ENCODE results near the gene REPIN1. TPM values are rescaled to one million over a fixed set of nuclear protein-coding genes. Genes with fewer than 3 reads are reported as not detected.
A peak's percentile ranks its signal among the peaks of the same experiment; 100 is the strongest.

Gene REPIN1
- total and polyA plus RNA-seq, 9 donors: 39.5 to 88.6 (median 75.9) TPM

DNA sequence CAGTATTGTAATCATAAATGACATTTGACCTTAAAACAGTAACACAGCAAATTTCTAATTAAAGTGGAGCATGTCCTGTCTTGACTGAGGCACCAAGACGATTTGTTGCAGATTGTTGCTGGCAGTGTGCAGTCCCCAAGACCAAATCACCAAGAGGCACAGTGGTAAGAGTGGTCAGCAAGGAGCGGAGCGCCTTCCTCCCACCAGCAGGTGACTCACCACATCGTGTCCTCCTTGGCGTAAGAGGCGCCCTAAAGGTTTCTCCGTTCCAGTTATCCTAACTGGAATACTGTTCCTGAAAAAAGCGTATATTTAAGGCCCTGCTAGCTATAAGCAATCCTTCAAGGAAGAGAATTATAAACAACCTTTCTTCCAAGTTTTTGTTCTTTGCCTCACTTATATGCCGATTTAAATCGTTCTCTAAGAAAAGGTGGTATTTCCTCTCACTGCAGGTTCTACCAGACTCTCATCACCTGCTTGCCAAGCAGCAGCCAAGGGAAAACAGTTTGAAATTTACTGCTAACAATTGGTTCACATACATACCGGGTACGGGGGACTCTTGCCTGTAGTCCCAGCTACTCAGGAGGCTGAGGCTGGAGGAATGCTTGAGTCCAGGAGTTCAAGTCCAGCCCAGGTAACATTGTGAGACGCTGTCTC, 10.7 kb upstream of the REPIN1 start:
- H3K27ac ChIP-seq (ENCODE audit: low read length): no peak overlapping the region
- DNase-seq: no peak
- WGBS (ENCODE audit: insufficient coverage): 64% methylated on average over 9 of the region's 13 CpGs
- H3K36me3 ChIP-seq (ENCODE audit: control insufficient read depth, insufficient read depth, low read length): no peaks in the 10 kb centered on the region
- H3K27me3 ChIP-seq (ENCODE audit: control insufficient read depth, insufficient read depth, low read length): no peaks in the 10 kb centered on the region
- H3K9me3 ChIP-seq (replicated peaks; ENCODE audit: control insufficient read depth, low read depth, low read length): no peaks in the 10 kb centered on the region
- H3K4me3 ChIP-seq (ENCODE audit: low read length): no peak overlapping the region
- H3K4me1 ChIP-seq (ENCODE audit: control insufficient read depth, insufficient read depth, low read length): peaks cover 21% of the 10 kb centered on the region

GRCh38 chr7:150358433-150358832, 10.2 kb upstream of the REPIN1 start:
- Histone ChIP-seq H3K36me3 (ENCODE audit: control insufficient read depth, insufficient read depth, low read length) (no peaks in the 10 kb centered on the region), H3K4me1 (ENCODE audit: control insufficient read depth, insufficient read depth, low read length) (peaks cover 23% of the 10 kb centered on the region), H3K27me3 (ENCODE audit: control insufficient read depth, insufficient read depth, low read length) (no peaks in the 10 kb centered on the region), H3K9me3 (replicated peaks; ENCODE audit: control insufficient read depth, low read depth, low read length) (no peaks in the 10 kb centered on the region), H3K4me3 (ENCODE audit: low read length) (no peak overlapping the region), H3K27ac (ENCODE audit: low read length) (no peak overlapping the region)
- 91% methylated on average over 2 of the region's 4 CpGs for WGBS (ENCODE audit: insufficient coverage)
- no peak for DNase-seq

- WGBS (ENCODE audit: insufficient coverage): 80% methylated on average over 4 of the region's 4 CpGs
- Histone ChIP-seq H3K9me3 (replicated peaks; ENCODE audit: control insufficient read depth, low read depth, low read length) (no peaks in the 10 kb centered on the region), H3K27me3 (ENCODE audit: control insufficient read depth, insufficient read depth, low read length) (no peaks in the 10 kb centered on the region), H3K4me1 (ENCODE audit: control insufficient read depth, insufficient read depth, low read length) (peaks cover 28% of the 10 kb centered on the region), H3K36me3 (ENCODE audit: control insufficient read depth, insufficient read depth, low read length) (no peaks in the 10 kb centered on the region), H3K27ac (ENCODE audit: low read length) (no peak overlapping the region), H3K4me3 (ENCODE audit: low read length) (no peak overlapping the region)
- DNase-seq: no peak
These were observed 9.5 kb upstream of the REPIN1 start for GRCh38 chr7:150358988-150359621.

GRCh38 chr7:150359622-150360362, 8.8 kb upstream of the REPIN1 start:
- no peaks in the 10 kb centered on the region for H3K9me3 ChIP-seq (replicated peaks; ENCODE audit: control insufficient read depth, low read depth, low read length)
- H3K36me3 ChIP-seq (ENCODE audit: control insufficient read depth, insufficient read depth, low read length): no peaks in the 10 kb centered on the region
- H3K27ac ChIP-seq (ENCODE audit: low read length): no peak overlapping the region
- WGBS (ENCODE audit: insufficient coverage): 80% methylated on average over 1 of the region's 2 CpGs
- no peak for DNase-seq
- peaks cover 30% of the 10 kb centered on the region for H3K4me1 ChIP-seq (ENCODE audit: control insufficient read depth, insufficient read depth, low read length)
- H3K4me3 ChIP-seq (ENCODE audit: low read length): no peak overlapping the region
- no peaks in the 10 kb centered on the region for H3K27me3 ChIP-seq (ENCODE audit: control insufficient read depth, insufficient read depth, low read length)

DNA sequence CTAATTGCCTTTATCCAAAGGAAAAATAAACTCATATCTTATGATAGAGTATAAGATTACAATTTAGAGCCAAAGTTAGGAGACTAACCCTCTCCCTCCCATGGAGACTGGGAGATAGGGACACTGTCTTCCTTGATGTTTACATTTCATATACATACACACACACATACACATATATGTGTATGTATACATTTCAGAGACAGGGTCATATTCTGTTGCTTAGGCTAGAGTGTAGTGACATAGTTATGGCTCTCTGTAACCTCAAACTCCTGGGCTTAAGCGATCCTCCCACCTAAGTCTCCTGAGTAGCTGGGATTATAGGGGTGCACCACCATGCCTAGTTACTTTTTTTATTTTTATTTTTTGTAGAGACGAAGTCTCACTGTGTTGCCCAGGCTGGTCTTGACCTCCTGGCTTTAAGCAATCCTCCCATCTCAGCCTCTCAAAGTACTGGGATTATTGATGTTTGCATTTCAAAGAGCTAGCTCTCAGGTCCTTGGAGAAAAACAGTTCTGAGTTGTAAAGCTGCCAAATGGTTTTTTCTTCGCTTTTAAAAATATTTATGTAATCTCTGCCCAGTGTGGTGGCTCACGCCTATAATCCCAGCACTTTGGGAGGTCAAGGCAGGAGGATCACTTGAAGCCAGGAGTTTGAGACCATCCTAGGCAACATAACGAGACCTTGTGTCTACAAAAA, 8.1 kb upstream of the REPIN1 start:
- Histone ChIP-seq H3K36me3 (ENCODE audit: control insufficient read depth, insufficient read depth, low read length) (no peaks in the 10 kb centered on the region), H3K4me3 (ENCODE audit: low read length) (no peak overlapping the region), H3K4me1 (ENCODE audit: control insufficient read depth, insufficient read depth, low read length) (peaks cover 30% of the 10 kb centered on the region), H3K27ac (ENCODE audit: low read length) (no peak overlapping the region), H3K27me3 (ENCODE audit: control insufficient read depth, insufficient read depth, low read length) (no peaks in the 10 kb centered on the region), H3K9me3 (replicated peaks; ENCODE audit: control insufficient read depth, low read depth, low read length) (no peaks in the 10 kb centered on the region)
- DNase-seq: no peak
- WGBS (ENCODE audit: insufficient coverage): no CpG with 5 or more reads among the region's 5 CpGs

DNA sequence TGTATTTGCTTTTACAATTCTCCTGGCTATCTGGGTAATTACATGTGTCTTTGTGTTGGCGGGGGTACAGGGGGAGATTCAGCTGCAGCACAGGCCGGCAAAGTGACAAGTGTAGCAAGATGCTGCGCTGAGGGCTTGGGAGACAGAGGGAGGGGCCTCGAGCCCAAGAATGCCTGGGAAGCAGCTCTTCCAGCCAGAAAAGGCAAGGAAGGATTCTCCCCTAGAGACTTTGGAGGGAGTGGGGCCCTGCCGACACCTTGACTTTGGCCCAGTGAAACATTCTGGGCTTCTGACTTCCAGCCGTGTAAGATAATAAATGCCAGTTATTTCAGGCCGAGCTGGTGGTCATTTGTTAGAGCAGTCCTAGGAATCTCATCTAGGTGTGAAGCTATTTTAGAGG, 7.2 kb upstream of the REPIN1 start:
- no peaks in the 10 kb centered on the region for H3K27me3 ChIP-seq (ENCODE audit: control insufficient read depth, insufficient read depth, low read length)
- H3K9me3 ChIP-seq (replicated peaks; ENCODE audit: control insufficient read depth, low read depth, low read length): no peaks in the 10 kb centered on the region
- peaks cover 30% of the 10 kb centered on the region for H3K4me1 ChIP-seq (ENCODE audit: control insufficient read depth, insufficient read depth, low read length)
- H3K4me3 ChIP-seq (ENCODE audit: low read length): no peak overlapping the region
- no peaks in the 10 kb centered on the region for H3K36me3 ChIP-seq (ENCODE audit: control insufficient read depth, insufficient read depth, low read length)
- WGBS (ENCODE audit: insufficient coverage): 21% methylated on average over 7 of the region's 7 CpGs
- no peak overlapping the region for H3K27ac ChIP-seq (ENCODE audit: low read length)
- no peak for DNase-seq

- WGBS (ENCODE audit: insufficient coverage): 30% methylated on average over 11 of the region's 18 CpGs
- H3K4me3 ChIP-seq (ENCODE audit: low read length): no peak overlapping the region
- peaks cover 30% of the 10 kb centered on the region for H3K4me1 ChIP-seq (ENCODE audit: control insufficient read depth, insufficient read depth, low read length)
- no peaks in the 10 kb centered on the region for H3K36me3 ChIP-seq (ENCODE audit: control insufficient read depth, insufficient read depth, low read length)
- DNase-seq: no peak
- H3K27me3 ChIP-seq (ENCODE audit: control insufficient read depth, insufficient read depth, low read length): no peaks in the 10 kb centered on the region
- H3K27ac ChIP-seq (ENCODE audit: low read length): no peak overlapping the region
- no peaks in the 10 kb centered on the region for H3K9me3 ChIP-seq (replicated peaks; ENCODE audit: control insufficient read depth, low read depth, low read length)
These were observed 6.6 kb upstream of the REPIN1 start for GRCh38 chr7:150361807-150362621.

- Histone ChIP-seq H3K4me3 (ENCODE audit: low read length) (no peak overlapping the region), H3K27ac (ENCODE audit: low read length) (no peak overlapping the region), H3K4me1 (ENCODE audit: control insufficient read depth, insufficient read depth, low read length) (peaks cover 32% of the 10 kb centered on the region), H3K36me3 (ENCODE audit: control insufficient read depth, insufficient read depth, low read length) (no peaks in the 10 kb centered on the region), H3K27me3 (ENCODE audit: control insufficient read depth, insufficient read depth, low read length) (no peaks in the 10 kb centered on the region), H3K9me3 (replicated peaks; ENCODE audit: control insufficient read depth, low read depth, low read length) (no peaks in the 10 kb centered on the region)
- no peak for DNase-seq
- WGBS (ENCODE audit: insufficient coverage): no CpG with 5 or more reads among the region's 4 CpGs
These were observed 5.3 kb upstream of the REPIN1 start for GRCh38 chr7:150363370-150363769.

DNA sequence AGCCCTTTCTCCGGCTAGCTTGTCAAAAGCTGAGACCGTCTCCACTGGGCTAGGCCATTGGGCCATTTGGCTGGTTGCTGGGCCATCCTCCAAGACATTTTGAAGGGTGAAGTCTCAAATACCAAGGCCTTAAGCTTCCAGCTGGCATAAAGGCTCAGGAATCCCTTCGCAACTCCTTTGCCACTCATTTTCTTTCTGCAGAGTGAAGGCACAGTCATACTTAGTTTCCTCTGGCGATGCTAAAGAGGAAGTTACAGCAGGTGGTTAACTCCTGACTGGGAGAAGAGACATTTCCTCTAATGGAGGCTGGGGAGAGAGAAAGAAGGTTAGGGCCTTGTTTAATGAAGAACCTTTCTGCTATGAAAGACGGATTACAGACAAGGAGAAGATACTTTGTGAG, 4.8 kb upstream of the REPIN1 start:
- Histone ChIP-seq H3K9me3 (replicated peaks; ENCODE audit: control insufficient read depth, low read depth, low read length) (no peaks in the 10 kb centered on the region), H3K4me1 (ENCODE audit: control insufficient read depth, insufficient read depth, low read length) (peaks cover 32% of the 10 kb centered on the region), H3K36me3 (ENCODE audit: control insufficient read depth, insufficient read depth, low read length) (no peaks in the 10 kb centered on the region), H3K4me3 (ENCODE audit: low read length) (no peak overlapping the region), H3K27ac (ENCODE audit: low read length) (peak overlapping the region; percentile 17), H3K27me3 (ENCODE audit: control insufficient read depth, insufficient read depth, low read length) (no peaks in the 10 kb centered on the region)
- DNase-seq: peak; percentile 71
- WGBS (ENCODE audit: insufficient coverage): 70% methylated on average over 4 of the region's 5 CpGs
